ENCODE measurements around the gene MLPH. TPM values are rescaled to one million over a fixed set of nuclear protein-coding genes. Genes with fewer than 3 reads are reported as not detected.
A peak's percentile ranks its signal among the peaks of the same experiment; 100 is the strongest.

The MLPH gene
- total and polyA plus RNA-seq, 4 donors = 71.0 to 295 (median 192) TPM

- Histone ChIP-seq H3K9ac (ENCODE audit: insufficient read depth in 1 of 2, low read length in 2 of 2) (no peak overlapping the region), H3K4me3 (no peak overlapping the region), H3K27ac (ENCODE audit: low read depth in 1 of 2, low read length in 1 of 2) (no peak overlapping the region), H3K4me1 (ENCODE audit: control insufficient read depth in 5 of 5, insufficient read depth in 5 of 5, low read length in 5 of 5) (peaks cover 0 to 9% (median 0%) of the 10 kb centered on the region in 5 donors), H3K9me3 (ENCODE audit: control insufficient read depth in 4 of 4, insufficient read depth in 3 of 4, low read length in 3 of 4) (no peaks in the 10 kb centered on the region), H3K36me3 (ENCODE audit: control insufficient read depth in 4 of 4, insufficient read depth in 4 of 4, low read length in 4 of 4) (peaks cover 0 to 2% (median 0%) of the 10 kb centered on the region in 4 donors), H3K27me3 (ENCODE audit: control insufficient read depth in 3 of 3, insufficient read depth in 3 of 3, low read length in 2 of 3) (no peaks in the 10 kb centered on the region)
- DNase-seq (peak; percentile 90 to 93 (median 91)), ATAC-seq (ENCODE audit: insufficient read depth, low FRiP score) (peak; percentile 84)
- 12 to 18% methylated on average over 24 of the region's 24 CpGs for whole genome bisulfite sequencing, 2 donors
- peak; percentile 98 for TF ChIP-seq CTCF (IDR thresholded peaks at IDR 0.05; ENCODE audit: control extremely low read depth, extremely low read depth)
Measured at GRCh38 chr2:237572021-237572741, 85.1 kb downstream of the MLPH start.

GRCh38 chr2:237572742-237573101 lies 85.7 kb downstream of the MLPH start:
- DNase-seq = no peak
- Histone ChIP-seq H3K4me1 (ENCODE audit: control insufficient read depth in 5 of 5, insufficient read depth in 5 of 5, low read length in 5 of 5) (peaks cover 0 to 9% (median 0%) of the 10 kb centered on the region in 5 donors), H3K27ac (ENCODE audit: low read depth in 1 of 2, low read length in 1 of 2) (no peak overlapping the region), H3K36me3 (ENCODE audit: control insufficient read depth in 4 of 4, insufficient read depth in 4 of 4, low read length in 4 of 4) (peaks cover 0 to 2% (median 0%) of the 10 kb centered on the region in 4 donors), H3K4me3 (no peak overlapping the region), H3K9ac (ENCODE audit: insufficient read depth in 1 of 2, low read length in 2 of 2) (no peak overlapping the region), H3K27me3 (ENCODE audit: control insufficient read depth in 3 of 3, insufficient read depth in 3 of 3, low read length in 2 of 3) (no peaks in the 10 kb centered on the region), H3K9me3 (ENCODE audit: control insufficient read depth in 4 of 4, insufficient read depth in 3 of 4, low read length in 3 of 4) (no peaks in the 10 kb centered on the region)
- TF ChIP-seq CTCF (IDR thresholded peaks at IDR 0.05; ENCODE audit: control extremely low read depth, extremely low read depth) = no peak
- ATAC-seq (ENCODE audit: insufficient read depth, low FRiP score) = no peak
- 89 to 95% methylated on average over 4 of the region's 4 CpGs for WGBS, 2 donors

DNA sequence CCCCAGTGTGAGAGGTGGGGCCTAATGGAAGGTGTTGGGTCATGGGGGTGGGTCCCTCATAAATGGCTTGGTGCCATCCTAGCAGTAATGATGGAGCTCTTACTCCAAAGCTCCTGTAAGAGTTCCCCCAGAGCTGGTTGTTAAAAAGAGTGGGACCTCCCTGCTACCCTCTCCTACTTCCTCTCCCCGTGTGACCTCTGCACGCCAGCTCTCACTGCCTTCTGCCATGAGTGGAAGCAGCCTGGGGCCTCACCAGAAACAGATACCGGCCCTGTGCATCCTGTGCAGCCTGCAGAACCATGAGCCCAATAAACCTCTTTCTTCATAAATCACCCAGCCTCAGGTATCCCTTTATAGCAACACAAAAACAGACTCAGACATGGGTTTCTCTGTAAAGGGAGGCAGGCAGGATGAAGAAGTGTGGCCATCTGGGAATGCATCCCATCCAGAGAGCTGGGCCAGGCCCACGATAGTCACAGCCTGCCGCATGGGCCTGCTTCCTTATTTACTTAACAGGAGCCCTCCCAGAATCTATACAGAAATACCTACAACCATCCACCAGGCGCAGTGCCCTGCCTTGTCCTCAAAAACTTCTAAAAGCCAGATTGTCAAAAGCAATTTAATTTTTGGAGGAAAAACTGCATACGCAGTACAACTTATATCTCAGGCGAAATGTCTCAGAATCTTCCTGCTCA lies 86.8 kb downstream of the MLPH start:
- DNase-seq (no peak), ATAC-seq (ENCODE audit: insufficient read depth, low FRiP score) (no peak)
- peaks cover 0 to 9% (median 0%) of the 10 kb centered on the region in 5 donors for H3K4me1 ChIP-seq (ENCODE audit: control insufficient read depth in 5 of 5, insufficient read depth in 5 of 5, low read length in 5 of 5)
- peaks cover 0 to 2% (median 0%) of the 10 kb centered on the region in 4 donors for H3K36me3 ChIP-seq (ENCODE audit: control insufficient read depth in 4 of 4, insufficient read depth in 4 of 4, low read length in 4 of 4)
- H3K4me3 ChIP-seq = no peak overlapping the region
- no peaks in the 10 kb centered on the region for H3K27me3 ChIP-seq (ENCODE audit: control insufficient read depth in 3 of 3, insufficient read depth in 3 of 3, low read length in 2 of 3)
- no peak overlapping the region for H3K27ac ChIP-seq (ENCODE audit: low read depth in 1 of 2, low read length in 1 of 2)
- H3K9me3 ChIP-seq (ENCODE audit: control insufficient read depth in 4 of 4, insufficient read depth in 3 of 4, low read length in 3 of 4) = no peaks in the 10 kb centered on the region
- WGBS, 2 donors = 85 to 87% methylated on average over 8 of the region's 8 CpGs
- no peak overlapping the region for H3K9ac ChIP-seq (ENCODE audit: insufficient read depth in 1 of 2, low read length in 2 of 2)
- TF ChIP-seq CTCF (IDR thresholded peaks at IDR 0.05; ENCODE audit: control extremely low read depth, extremely low read depth) = no peak

All from lung (tissue), 12 donors.